Pulmonary artery endothelial cell (primary cell): ENCODE results near the gene CASZ1. TPM values are rescaled to one million over a fixed set of nuclear protein-coding genes. Genes with fewer than 3 reads are reported as not detected.

Experiments
- DNase-seq: peaks from one replicate; pipeline ENCODE4 v3.0.0-alpha.2; 2011; ENCODE audit warnings: low read depth, low spot score
- total RNA-seq: library from RNA; depleted of rRNA; stranded (reverse); fragments of >200 nt; gene quantifications from 2 replicates; pipeline ENCODE4 v1.2.3, GENCODE V29; 2014

CASZ1 gene
- total RNA-seq, 1 donor from 2014 or later = 0.99 TPM

GRCh38 chr1:10774615-10775310 is 21.7 kb downstream of the CASZ1 start:
- no peak for DNase-seq

- no peak for DNase-seq
These were observed 22.4 kb downstream of the CASZ1 start for GRCh38 chr1:10773851-10774614.

- DNase-seq = no peak
These were observed 23.1 kb downstream of the CASZ1 start for GRCh38 chr1:10773376-10773775.

GRCh38 chr1:10772711-10773110 is 23.7 kb downstream of the CASZ1 start:
- no peak for DNase-seq

GRCh38 chr1:10771789-10772188 is 24.7 kb downstream of the CASZ1 start:
- DNase-seq = no peak

- no peak for DNase-seq
These were observed 27.9 kb downstream of the CASZ1 start for GRCh38 chr1:10768552-10768951.

GRCh38 chr1:10767282-10767681 is 29.2 kb downstream of the CASZ1 start:
- DNase-seq = no peak

GRCh38 chr1:10765734-10766478 is 30.5 kb downstream of the CASZ1 start:
- DNase-seq = no peak

- DNase-seq = no peak
These were observed 31.1 kb downstream of the CASZ1 start for GRCh38 chr1:10765304-10765703.

- DNase-seq = no peak
These were observed 32.1 kb downstream of the CASZ1 start for GRCh38 chr1:10764296-10764798.

- DNase-seq = no peak
These were observed 33.6 kb downstream of the CASZ1 start for GRCh38 chr1:10762875-10763274.

GRCh38 chr1:10762153-10762523 is 34.3 kb downstream of the CASZ1 start:
- no peak for DNase-seq

- DNase-seq = no peak
These were observed 34.8 kb downstream of the CASZ1 start for GRCh38 chr1:10761503-10762152.

GRCh38 chr1:10760566-10761502 is 35.6 kb downstream of the CASZ1 start:
- no peak for DNase-seq

GRCh38 chr1:10759413-10760200 is 36.8 kb downstream of the CASZ1 start:
- DNase-seq = no peak

GRCh38 chr1:10756842-10757241 is 39.6 kb downstream of the CASZ1 start:
- no peak for DNase-seq

GRCh38 chr1:10755970-10756521 is 40.4 kb downstream of the CASZ1 start:
- no peak for DNase-seq

GRCh38 chr1:10754568-10755329 is 41.7 kb downstream of the CASZ1 start:
- no peak for DNase-seq

- DNase-seq = no peak
These were observed 43.1 kb downstream of the CASZ1 start for GRCh38 chr1:10753299-10753698.
